DOHH2 (cell line): Measurements from ENCODE around the gene UBE2L6.

ENCODE experiments used
- CTCF ChIP-seq: fragments of 200-600 bp; sonication (generic); IDR thresholded peaks from one replicate; pipeline ENCODE4 v1.5.1; 2014; ENCODE audit warnings: antibody characterized with exemption, mild to moderate bottlenecking, low read depth, low read length; ENCODE audit not compliant: poor library complexity, severe bottlenecking
- EZH2phosphoT487 ChIP-seq: fragments of 200-600 bp; sonication (generic); IDR thresholded peaks from 2 replicates; pipeline ENCODE4 v1.6.1; 2017; ENCODE audit warnings: borderline replicate concordance, mild to moderate bottlenecking, antibody characterized with exemption, low read length, moderate library complexity, mixed read lengths

- TF ChIP-seq CTCF (no peak), EZH2phosphoT487 (no peak)
These were observed 52.7 kb downstream of the UBE2L6 start for GRCh38 chr11:57514538-57515331.
